ENCODE data around the gene COPS4.

DNA sequence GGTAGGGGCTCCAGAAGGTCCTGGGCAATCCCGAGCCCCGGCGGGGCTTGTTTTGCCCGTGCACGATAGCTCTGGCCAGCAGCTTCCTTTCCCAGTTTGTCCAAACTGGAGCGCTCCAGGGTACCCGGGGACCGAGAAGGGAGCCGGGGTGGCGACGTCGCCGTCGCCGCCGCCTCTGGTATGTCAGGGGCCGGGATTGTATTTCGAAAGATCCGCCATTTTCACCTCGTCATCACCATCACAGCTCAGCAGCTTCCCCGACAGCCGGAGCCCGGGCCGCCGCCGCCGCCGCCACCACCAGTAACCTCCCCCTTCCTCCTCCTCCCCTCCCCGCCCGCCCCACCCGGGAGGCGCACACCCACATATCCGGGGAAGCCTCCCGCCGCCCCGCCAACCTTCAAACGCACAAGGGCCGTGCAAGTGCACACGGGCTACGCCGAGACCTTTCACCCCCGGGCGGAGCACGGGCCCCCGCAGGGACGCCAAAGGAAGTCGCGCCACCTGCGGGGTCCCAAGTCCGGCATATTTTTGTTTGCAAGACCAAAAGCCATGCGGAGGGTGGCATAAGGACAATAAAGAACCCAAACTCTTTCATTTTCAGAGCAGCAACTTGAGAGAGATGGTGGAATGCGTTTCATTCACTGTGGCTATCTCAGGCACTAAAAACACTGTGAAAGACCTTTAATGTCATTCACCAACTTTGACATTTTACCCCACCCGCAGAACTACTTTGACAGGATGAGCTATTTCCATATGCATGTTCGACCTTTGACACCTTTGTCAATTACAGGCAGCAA lies 24.3 kb upstream of the COPS4 start, which contains the start of gene LIN54:
- TF ChIP-seq, protein P1, sequence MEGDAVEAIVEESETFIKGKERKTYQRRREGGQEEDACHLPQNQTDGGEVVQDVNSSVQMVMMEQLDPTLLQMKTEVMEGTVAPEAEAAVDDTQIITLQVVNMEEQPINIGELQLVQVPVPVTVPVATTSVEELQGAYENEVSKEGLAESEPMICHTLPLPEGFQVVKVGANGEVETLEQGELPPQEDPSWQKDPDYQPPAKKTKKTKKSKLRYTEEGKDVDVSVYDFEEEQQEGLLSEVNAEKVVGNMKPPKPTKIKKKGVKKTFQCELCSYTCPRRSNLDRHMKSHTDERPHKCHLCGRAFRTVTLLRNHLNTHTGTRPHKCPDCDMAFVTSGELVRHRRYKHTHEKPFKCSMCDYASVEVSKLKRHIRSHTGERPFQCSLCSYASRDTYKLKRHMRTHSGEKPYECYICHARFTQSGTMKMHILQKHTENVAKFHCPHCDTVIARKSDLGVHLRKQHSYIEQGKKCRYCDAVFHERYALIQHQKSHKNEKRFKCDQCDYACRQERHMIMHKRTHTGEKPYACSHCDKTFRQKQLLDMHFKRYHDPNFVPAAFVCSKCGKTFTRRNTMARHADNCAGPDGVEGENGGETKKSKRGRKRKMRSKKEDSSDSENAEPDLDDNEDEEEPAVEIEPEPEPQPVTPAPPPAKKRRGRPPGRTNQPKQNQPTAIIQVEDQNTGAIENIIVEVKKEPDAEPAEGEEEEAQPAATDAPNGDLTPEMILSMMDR (optimal IDR thresholded peaks at IDR 0.05 in 1 of 3, IDR thresholded peaks at IDR 0.05 in 1 of 3, conservative IDR thresholded peaks at IDR 0.05 in 1 of 3; ENCODE audit: extremely low read depth in 1 of 3, insufficient read depth in 2 of 3, low read length in 3 of 3) = no peak
- no peak for TF ChIP-seq EZH2 (IDR thresholded peaks at IDR 0.05; ENCODE audit: low read length)
